CD4-positive, alpha-beta T cell treated with Interleukin-15 for 4 hours (primary cell): Measurements from ENCODE around the gene SH3RF3.

Source experiments
- DNase-seq: peaks from one replicate; pipeline ENCODE4 v3.0.0-alpha.2; 2020; ENCODE audit warnings: low spot score

SH3RF3 gene

DNA sequence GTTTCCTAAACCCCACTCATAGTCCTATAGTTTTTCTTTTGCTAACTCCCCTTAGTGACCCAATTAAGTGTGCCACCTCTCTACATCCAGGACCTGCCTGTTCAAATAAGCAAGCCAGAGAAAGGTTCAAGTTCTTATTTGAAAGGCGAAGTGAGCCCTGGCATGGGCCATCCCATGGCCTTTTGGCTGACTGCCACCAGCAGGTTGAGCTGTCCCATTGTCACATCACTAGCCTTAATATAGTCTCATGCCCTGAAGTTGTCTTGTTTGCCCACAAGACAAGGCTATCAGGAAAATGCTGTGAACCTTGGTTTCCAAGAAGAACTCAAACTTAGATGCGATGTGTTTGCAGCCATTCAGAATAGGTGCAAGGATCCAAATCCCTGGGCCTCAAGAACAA lies 158.8 kb downstream of the SH3RF3 start:
- DNase-seq: no peak

DNA sequence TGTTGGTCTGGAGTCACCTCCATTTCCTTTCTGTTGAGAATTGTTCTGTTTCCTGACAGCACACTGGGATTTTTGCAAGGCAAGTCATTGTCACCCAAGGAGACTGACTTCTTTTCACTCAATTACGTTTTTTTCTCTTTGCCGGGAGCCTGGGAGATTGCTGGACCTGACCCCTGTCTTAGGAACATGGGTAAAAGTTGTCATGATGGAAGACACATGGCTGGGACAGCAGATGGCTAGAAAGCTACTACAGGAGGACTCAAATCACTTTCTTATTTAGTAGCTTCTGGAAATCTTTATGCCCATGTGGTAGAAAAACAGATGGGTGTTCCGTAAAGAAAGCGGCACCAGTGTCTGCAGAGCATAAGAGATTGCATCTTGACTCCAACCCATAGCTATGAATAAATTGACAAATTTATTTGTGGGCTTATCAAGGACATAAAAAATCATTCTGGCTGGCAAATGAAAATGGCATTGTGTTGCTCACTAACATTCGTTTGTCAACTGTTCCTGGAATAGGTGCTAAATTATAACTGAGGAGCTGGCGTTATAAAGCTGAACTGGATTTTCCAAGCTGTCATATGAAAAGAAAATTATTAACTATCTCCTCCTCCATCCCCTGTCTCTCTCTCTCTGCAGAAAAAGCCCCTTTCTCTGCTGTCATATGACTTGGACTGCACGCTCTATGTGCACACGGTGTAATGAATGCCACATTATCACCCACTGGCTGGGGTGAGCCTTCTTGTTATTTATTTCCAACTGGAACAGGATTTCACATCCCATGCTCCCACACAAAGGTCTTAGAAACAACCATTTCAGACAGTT lies 159.8 kb downstream of the SH3RF3 start:
- DNase-seq: no peak

DNA sequence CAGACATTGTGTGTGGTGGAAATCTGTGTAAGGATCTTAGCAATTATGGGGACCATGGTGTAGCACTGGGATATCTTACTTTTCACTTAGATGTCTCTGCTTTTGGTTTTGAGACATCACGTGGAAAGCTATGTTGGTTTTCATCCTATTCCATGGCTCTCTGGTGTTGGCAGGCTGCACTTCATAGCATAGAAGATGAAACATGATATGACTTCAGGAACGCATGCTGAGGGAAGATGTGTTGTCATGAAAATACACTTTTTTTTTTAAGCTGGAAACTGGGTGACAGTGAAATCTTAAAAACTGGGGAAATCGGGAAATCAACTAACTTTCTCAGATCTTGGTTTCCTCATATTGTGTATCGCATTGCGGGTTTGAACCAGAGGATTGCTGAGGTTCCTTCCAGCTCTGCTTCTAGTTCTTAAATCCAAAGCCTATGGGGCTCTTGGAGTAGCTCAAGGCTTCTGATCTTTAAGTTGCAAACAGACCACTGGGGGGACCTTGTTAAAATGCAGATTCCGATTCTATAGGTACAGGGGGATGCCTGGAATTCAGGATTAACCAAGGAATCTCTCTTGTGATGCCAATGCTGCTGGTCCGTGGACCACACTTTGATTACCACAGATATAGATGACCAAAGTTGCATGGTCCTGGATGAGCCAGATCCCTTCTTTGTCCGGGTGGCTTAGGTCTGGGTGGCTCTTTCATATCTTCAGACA lies 160.7 kb downstream of the SH3RF3 start:
- no peak for DNase-seq

DNA sequence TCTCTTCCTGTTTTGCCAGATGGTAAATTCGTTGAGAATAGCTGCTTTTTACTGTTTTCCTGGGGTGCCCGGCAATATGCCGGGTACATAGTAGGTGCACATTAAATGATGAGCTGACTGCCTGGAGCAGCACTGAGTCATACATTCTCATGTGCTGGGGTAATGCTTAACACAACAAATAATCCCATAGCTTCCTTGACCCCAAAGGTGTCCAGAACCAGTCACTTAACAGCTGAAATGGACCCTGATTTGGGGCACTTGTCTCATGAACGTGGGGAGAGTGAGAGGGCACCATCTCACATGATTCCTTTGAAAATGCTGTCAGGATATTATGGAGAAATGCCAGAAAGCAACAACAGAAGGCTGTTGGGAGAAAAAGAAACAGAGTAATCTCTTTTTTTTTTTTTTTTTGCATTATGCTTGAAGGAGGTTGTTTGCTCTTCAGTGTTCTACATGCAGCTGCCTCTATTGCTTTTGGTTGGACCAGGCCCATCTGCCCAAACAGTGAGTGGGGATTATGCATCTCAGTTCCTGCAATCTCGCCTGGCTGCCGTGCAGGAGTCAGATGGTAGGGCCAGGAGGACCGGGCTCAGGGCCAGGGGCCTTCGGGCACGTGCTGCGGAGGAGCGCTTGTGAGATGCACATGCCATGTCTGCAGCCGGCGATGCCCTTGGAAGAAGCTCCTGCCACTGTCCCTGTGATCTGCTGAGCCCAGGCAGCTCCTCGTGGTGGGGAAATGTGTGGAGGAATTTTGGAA lies 162.1 kb downstream of the SH3RF3 start:
- DNase-seq: no peak

DNA sequence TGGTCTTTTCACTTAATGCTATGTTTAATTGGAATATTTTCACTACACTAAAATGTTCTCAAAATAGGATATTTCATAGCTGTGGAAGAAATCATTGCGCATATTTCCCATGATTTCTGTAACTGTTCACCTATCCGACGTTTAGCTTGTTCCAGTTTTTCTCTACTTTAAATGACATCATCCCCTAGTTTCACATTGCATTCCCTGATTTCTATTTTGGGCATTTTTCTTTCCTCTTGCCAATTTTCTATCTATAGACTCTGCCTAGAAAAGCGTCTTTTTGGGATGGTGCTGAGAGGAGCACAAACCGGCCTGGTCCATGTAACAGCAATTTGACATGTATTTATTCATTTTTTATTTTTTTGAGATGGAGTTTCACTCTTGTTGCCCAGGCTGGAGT lies 163.4 kb downstream of the SH3RF3 start:
- no peak for DNase-seq

DNA sequence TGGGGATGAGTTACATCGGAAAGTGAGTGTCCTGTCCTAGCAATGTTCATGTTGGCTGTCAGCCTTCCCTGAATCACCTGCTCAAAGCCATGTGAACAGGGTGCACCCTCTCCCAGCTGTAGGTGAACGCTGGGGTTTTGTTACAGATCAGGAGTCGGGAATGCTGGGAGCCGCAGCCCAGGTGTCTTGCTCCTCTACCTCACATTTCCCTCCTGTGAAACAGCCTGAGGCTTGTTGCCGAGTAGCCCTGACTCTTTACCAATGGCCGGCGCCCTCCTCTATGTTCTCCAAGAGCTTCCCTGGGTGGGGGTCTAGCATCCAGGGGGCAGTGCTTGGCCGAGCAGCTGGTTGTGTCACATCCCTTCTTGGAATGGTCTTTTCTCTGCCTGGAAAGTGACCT lies 164.7 kb downstream of the SH3RF3 start:
- no peak for DNase-seq

DNA sequence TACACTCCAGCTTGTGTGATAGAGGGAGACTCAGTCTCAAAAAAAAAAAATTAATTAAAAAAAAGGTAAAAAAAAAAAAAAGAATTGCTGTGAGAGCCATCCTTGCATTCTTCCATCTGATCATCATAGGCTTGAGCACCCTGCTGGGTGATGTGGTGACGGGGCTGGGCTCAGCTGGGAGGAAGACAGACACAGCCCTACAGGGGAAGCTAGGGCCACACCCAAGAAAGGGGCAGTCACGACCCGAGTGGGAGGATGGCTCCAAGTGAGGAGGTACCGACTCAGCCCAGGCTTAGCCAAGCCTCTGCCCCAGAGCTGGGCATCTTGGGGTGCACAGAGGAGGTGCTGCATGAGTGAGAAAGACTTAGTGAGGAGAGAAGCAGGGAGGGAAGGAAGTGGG lies 165.5 kb downstream of the SH3RF3 start:
- DNase-seq: no peak

DNA sequence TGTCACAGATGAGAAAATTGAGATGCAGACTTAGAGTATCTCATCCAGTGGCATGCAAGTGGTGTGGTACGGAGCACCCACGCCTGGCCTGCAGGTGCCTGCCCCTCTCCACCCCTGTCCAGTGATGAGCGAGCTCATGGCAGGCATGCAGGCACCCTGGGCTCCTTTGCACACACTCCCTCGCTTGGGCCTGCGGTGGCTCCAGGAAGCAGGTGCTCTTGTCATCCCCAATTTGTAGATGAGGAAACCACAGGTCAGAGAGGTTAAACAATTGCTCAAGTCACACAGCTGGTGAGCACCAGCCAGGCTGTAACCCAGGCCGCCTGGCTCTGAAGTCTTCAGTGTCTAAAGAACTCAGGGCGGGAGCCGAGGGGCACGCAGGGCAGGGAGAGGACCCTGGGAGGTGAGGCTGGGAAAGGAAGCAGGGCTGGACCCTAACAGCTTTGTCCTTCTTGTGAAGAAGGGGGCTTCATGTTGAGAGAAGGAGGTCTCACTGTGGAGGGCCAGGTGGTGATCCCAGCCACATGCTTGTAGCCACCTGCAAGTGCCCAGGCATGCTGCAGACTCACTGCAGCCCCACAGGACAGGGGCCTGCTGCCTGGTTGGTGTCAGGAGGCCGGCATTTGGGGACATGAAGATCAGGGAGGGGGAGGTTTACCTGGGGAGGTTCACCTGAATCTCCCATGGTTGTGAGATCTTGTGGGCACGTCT lies 166.2 kb downstream of the SH3RF3 start:
- no peak for DNase-seq

DNA sequence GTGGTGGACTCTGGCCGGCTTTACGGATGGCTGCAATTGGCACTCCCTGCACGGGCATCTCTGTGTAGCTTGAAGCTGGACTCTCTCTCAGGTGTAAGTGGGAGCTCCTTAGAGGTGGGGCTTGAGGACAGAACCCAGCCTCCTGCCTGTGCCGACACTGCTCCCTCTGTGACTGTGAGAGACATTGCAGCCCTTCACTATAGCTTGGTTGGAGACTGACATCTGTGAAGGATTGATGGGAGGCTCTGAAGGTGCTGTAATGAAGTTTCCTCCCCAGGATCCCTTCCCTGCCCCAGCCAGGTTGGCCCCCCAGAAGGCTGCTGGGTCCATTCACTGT lies 166.7 kb downstream of the SH3RF3 start:
- no peak for DNase-seq

DNA sequence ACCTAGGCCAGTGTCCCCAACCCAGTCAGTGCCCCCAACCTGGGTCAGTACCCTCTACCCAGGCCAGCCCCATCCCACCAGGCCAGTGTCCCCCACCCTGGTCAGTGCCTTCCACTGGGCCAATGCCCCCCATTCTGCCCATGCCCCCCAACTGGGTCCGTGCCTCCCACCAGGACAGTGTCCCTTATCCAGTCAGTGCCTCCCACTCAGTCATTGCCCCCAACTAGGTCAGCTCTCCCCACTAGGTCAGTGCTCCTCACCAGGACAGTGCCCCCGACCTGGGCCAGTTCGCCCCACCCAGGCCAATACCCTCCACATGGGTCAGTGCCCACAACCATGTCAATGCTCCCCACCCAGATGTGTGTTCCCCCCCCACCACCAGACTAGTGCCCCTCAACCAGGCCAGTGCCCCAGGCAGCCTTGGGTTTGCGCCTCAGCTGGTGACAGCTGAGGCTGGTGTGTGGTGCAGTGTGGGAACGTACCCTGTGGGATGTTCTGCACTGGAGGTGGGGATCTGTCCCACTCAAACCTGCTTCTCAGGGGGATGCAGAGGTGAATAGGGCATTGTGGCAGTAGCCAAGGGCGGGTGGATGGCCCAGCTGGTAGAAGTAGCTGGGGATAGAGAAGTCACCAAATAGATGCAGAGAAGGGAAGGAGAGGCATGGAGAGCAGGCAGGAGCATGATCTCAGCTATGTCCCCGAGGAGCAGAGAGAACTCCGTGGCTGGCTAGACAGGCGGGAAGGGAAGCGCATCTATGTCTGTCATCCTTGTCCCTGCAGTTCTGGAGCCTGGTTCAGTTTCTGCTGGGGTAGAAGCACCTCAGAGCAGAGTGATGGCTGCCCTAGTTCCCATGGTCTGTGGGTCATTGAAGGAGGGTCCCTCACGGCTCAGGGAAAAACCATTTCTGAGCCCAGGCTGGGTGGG lies 168.8 kb downstream of the SH3RF3 start:
- no peak for DNase-seq

DNA sequence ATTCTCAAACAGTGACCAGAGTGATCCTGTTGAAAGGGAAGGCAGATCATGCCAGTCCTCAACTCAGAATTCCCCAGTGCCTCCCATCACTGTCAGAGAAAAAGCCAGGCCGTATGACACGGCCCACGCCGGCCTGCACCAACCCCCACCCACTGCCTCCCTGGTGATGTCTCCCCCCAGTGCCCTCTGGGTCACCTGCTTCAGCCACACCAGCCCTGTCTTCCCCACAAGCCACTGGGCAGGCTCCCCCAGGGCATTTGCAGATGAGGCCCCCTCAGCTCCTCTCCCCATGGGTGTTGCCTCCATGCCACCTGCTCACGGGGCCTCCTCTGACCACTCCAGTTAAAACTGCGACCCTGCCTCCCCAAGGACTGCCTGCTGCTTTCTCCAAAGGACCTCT lies 169.8 kb downstream of the SH3RF3 start:
- DNase-seq: no peak

DNA sequence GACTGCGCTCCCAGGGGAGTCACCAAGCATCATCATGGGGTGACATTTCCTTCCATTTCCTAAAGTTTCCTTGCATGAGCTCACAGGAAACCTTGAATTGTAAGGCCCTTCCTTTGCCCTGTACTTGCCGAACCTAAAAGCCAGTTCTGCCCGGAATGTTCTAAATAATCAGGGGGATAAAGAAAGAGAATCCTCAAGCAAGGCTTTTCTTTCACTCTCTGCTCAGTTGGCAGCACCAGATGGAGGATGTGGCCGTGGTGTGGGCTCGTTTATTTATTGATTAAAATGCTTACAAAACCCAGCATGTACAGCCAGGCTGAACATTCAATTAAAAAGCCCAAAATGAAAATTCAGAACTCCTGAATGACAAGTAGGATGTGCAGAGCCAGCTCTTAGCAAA lies 170.5 kb downstream of the SH3RF3 start:
- no peak for DNase-seq

DNA sequence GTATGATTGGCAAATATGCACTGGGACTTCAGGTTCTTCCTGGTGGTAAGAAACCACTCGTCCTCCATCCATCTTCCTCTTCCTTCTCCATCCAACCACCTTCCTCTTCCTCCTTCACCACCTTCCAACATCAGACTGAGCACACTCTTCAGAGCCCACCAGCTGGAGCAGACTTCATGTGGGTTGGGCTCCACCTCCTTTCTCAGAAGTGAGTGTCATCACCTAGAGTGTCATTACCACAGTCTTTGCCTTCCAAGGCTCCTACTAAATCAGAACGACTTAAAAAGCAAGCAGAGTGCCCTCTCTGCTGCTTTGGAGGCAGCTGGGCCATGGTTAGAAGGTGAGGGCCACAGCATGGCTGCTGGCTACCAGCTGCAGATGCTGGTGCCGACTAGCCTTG lies 171.6 kb downstream of the SH3RF3 start:
- DNase-seq: no peak

DNA sequence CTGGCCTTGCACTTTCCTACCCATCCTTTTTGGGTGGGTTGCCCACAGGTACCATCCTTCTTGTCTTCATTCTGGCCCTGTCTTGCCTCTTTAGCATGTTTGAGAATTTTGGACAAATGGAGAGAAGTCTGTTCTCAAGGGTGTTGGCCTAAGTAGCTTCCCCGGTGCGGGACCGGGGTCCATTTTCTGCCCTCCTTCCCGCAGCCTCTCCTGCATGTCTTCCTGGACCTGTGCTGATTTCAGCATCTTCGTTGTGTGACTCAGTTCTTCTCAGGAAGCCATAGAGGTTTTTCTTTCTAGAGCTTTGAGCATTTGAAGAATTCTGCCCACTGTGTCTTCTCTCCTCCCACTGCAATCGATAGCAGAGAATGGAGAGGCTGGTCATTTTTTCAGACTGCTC lies 172.7 kb downstream of the SH3RF3 start:
- DNase-seq: no peak

DNA sequence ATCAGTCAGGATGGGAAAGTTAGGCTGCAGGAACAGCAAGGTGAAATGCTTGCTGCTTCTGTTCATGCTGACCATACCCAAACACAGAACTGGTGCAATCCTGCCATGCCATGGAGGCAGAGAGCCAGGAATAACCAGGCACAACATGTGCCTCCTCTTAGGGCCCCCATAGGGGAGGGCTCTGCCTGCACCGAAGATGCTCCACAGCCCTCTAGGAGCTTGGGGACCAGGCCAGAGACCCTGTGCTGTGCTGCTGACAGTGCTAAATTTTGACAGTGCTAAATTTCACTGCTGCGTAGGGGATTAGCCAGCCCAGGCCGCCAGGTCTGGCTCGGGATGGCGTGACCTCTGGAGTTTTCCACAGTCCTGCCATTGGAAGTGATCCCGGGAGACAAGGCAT lies 173.3 kb downstream of the SH3RF3 start:
- DNase-seq: no peak

DNA sequence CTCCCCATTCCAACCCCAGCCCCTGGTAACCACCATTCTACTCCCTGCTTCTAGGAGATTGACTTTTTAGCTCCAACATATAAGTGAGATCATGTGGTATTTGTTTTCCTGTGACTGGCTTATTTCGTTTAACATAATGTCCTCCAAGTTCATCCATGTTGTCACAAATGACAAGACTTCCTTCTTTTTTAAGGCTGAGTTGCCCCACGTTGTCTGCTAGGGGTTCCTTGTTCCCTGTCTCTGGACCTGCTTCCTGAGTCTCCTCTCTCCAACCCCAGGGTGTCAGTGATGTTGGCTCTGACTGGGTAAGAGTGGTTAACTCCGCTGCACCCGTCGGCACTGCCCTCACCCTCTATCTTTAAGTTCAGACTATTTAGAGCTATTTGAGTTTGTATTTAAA lies 175.2 kb downstream of the SH3RF3 start:
- DNase-seq: no peak

DNA sequence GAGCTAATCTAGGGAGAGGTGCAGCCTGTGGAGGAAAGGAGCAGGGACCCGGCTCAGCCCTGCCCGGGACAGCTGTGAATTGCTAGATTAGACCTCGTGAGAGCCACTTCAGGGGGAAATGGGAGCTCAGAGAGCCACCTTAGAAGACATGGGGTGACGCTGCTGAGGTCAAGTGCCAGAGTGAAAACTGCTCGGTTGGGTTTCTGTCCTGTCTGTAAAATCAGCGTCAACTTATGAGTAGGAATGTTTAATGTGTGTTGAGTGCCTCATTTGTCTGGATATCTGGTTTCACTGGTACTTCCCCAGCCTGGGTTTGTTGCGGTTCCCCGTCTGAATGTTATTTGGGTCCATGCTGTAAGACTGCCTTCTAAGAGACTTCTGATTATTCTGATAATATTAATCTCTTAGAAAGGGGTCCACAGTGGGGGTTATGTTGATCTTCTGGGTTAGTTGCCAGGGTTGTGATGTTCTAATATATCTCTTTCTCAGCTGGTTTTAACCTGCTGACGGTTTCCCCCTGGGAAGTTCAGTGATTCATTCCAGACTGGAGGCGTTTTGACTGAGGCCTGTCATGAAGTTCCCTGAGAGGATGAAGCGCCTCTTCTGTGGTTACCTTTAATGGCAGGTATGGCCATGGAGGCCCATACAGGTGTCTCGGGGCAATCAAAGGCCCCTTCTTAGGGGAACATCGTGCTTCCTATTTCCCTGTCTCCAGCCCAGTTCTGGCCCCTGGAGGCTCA lies 175.9 kb downstream of the SH3RF3 start:
- no peak for DNase-seq

DNA sequence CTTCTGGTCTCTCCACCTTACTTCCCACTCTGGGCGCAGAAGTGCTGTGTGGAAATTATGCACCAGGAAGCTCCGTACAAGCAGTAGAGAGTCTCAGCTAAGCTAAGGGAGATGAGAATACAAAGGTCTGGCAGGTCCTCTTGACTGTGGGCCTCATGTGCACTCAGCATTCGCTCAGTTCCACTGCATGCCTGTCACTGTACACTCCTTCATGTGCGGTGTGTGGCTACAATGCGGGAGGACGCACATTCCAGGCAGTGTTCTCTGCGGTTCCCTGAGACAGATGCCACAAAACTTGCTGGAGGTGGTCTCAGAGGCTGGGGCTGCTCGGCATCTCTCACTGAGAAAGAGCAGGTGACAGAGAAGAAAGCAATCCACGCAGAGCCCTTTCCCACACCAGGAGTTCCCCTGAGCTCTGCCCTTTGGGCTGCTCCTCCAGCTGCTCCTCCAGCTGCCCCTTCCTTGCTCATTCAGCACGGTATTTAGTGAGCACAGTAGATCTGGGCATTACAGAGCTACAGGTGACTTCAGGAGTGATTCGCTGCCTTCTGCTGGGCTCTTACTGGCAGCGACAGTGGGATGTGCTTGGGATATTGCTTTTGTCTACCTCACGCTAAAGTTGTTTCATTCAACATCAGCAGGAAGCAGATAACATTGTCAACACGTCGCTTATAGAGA lies 176.6 kb downstream of the SH3RF3 start:
- DNase-seq: no peak

DNA sequence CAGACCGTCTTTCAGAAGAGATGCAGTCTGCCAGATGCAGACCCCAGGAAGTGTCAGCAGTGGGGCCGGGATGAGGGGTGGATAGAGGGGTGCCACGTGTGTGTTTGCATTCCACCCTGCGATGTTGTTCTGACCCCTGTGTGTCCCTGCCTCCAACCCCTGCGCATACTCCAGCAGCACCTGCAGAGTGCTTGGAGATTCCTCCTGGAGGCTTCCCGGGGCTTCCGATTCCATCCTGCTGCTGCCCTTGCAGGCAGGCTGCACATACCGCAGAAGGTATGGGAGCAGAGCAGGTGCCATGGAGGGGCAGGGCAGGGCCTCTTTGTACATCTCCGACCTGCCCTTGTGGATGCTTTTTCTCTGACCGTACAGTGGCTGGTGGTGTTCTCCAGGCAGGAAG lies 177.2 kb downstream of the SH3RF3 start:
- no peak for DNase-seq

DNA sequence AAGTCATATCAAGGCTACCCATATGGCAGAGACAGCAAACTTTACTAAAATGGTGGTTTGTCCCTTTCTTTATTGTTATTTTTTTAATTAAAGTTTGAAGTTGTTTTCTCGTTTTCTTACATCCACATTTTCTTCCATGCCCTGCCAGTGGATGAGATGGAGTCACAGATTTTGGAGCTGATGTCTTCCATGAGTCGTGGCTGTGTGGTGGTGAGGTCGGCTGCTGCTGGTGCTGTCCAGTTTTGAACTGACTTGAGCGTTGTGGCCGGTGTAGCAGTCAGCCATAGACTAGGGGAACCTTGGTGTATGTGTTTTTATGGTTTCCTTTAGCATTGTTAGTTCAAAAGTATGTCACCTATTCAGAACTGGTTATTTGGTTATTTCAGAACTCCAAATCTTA lies 182.8 kb downstream of the SH3RF3 start:
- DNase-seq: no peak
